ENCODE data around the gene ASAP2.
"Not testable (repeated sequence)": the region's sequence is repeated elsewhere in the genome, so short reads cannot be mapped to it uniquely, and the experiment has no call there.

Gene ASAP2

GRCh38 chr2:9251154-9252001 is 44.8 kb downstream of the ASAP2 start:
- no peak for DNase-seq (ENCODE audit: low read depth in 2 of 2)

GRCh38 chr2:9252002-9252357 is 45.4 kb downstream of the ASAP2 start:
- DNase-seq (ENCODE audit: low read depth in 2 of 2): no peak

GRCh38 chr2:9255416-9255815 is 48.8 kb downstream of the ASAP2 start:
- DNase-seq (ENCODE audit: low read depth in 2 of 2): no peak

- DNase-seq (ENCODE audit: low read depth in 2 of 2): no peak
These were observed 49.5 kb downstream of the ASAP2 start for GRCh38 chr2:9256147-9256546.

- DNase-seq (ENCODE audit: low read depth in 2 of 2): no peak
These were observed 50.0 kb downstream of the ASAP2 start for GRCh38 chr2:9256570-9257043.

GRCh38 chr2:9258501-9258900 is 51.9 kb downstream of the ASAP2 start:
- DNase-seq (ENCODE audit: low read depth in 2 of 2): no peak

- no peak for DNase-seq (ENCODE audit: low read depth in 2 of 2)
These were observed 52.4 kb downstream of the ASAP2 start for GRCh38 chr2:9258953-9259399.

GRCh38 chr2:9260464-9260918 is 53.9 kb downstream of the ASAP2 start:
- no peak for DNase-seq (ENCODE audit: low read depth in 2 of 2)

GRCh38 chr2:9261231-9261883 is 54.7 kb downstream of the ASAP2 start:
- DNase-seq (ENCODE audit: low read depth in 2 of 2): no peak

- no peak for DNase-seq (ENCODE audit: low read depth in 2 of 2)
These were observed 56.1 kb downstream of the ASAP2 start for GRCh38 chr2:9262671-9263171.

- DNase-seq (ENCODE audit: low read depth in 2 of 2): no peak
These were observed 56.8 kb downstream of the ASAP2 start for GRCh38 chr2:9263428-9263827.

- no peak for DNase-seq (ENCODE audit: low read depth in 2 of 2)
These were observed 57.7 kb downstream of the ASAP2 start for GRCh38 chr2:9264301-9264700.

GRCh38 chr2:9266711-9267110 is 60.1 kb downstream of the ASAP2 start:
- DNase-seq (ENCODE audit: low read depth in 2 of 2): no peak

GRCh38 chr2:9267286-9267685 is 60.7 kb downstream of the ASAP2 start:
- DNase-seq (ENCODE audit: low read depth in 2 of 2): not testable (repeated sequence)

GRCh38 chr2:9268301-9269080 is 61.9 kb downstream of the ASAP2 start:
- DNase-seq (ENCODE audit: low read depth in 2 of 2): no peak

- no peak for DNase-seq (ENCODE audit: low read depth in 2 of 2)
These were observed 62.7 kb downstream of the ASAP2 start for GRCh38 chr2:9269295-9269694.

- no peak for DNase-seq (ENCODE audit: low read depth in 2 of 2)
These were observed 63.2 kb downstream of the ASAP2 start for GRCh38 chr2:9269695-9270360.

- DNase-seq (ENCODE audit: low read depth in 2 of 2): no peak
These were observed 64.5 kb downstream of the ASAP2 start for GRCh38 chr2:9271091-9271490.

- DNase-seq (ENCODE audit: low read depth in 2 of 2): no peak
These were observed 65.1 kb downstream of the ASAP2 start for GRCh38 chr2:9271691-9272090.

- no peak for DNase-seq (ENCODE audit: low read depth in 2 of 2)
These were observed 67.0 kb downstream of the ASAP2 start for GRCh38 chr2:9273486-9274130.
